ENCODE data around the gene ADAMTS13. TPM values are rescaled to one million over a fixed set of nuclear protein-coding genes. Genes with fewer than 3 reads are reported as not detected.

Gene ADAMTS13
- polyA plus RNA-seq, 5 donors = 5.3 to 10.3 (median 8.5) TPM

DNA sequence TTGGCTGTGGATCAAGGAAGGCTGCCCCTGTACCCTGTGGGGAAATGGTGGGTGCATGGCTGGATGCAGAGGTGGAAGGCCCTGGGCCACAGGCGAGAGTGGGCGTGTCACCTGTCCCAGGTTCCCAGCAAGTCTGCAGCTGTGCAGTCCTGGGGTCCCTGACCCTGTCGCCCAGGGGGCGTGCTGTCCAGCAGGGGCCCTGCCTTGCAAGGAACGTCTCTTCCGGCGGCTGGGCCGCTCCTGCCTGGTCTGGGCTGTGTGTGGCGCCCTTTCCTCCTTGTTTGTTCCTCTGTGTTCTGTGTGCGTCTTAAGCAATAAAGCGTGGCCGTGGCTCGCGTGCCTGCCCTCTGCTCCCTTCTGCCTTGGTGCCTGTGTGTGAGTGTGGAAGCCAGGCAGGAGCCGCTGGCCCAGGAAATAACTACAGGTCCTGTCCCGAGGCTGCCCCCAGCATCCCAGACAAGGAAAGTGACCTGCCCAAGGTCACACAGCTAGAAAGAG, 48.3 kb downstream of the ADAMTS13 start:
- DNase-seq = no peak

DNA sequence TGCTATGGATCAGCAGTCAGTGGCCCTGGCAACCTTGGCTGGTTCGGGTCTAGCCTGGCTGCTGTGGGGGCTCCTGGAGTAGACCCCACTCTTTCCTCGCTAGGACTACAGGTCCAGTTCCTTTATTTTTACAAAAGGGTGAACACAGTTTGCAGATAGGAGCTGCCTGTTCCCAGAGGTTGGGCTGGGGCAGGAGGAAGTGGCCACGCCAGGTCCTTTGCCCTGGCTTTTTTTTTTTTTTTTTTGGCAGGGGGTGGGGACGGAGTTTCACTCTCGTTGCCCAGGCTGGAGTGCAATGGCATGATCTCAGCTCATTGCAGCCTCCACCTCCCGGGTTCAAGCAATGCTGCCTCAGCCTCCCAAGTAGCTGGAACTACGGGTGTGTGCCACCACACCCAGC, 48.8 kb downstream of the ADAMTS13 start:
- DNase-seq = no peak

DNA sequence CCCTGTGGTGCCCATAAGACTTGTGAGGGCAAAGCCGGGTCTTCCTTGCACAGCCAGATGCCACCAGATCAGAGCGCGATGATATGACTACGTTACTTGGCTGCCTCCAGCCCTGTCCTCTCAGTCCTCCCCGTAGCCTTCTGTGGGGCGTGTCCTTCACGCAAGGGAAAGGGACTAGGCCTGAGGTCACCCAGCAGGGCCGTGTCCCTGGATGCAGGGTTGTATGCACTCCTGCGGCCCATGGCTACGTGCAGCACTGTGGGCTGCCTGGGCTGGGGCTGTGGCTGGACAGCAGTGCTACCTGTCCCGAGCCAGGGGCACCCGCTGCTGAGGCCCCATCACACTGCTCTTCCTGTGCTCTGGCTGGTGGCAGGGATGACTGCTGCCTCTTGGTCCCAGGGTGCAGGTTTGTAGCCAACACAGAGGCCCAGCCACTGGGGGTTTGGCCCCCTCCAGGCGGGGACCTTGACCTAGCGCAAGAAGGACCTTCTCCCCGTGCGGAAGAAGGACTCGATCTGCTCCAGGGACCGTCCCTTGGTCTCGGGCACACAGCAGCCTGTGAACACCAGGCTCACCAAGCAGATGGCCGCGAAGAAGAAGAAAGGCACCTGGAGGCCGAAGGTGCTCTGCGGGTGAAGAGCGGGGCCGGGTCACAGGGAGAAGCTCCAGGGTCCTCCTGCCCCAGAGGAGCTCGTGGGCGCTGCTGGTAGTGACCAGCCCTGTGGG, 49.5 kb downstream of the ADAMTS13 start:
- no peak for DNase-seq

DNA sequence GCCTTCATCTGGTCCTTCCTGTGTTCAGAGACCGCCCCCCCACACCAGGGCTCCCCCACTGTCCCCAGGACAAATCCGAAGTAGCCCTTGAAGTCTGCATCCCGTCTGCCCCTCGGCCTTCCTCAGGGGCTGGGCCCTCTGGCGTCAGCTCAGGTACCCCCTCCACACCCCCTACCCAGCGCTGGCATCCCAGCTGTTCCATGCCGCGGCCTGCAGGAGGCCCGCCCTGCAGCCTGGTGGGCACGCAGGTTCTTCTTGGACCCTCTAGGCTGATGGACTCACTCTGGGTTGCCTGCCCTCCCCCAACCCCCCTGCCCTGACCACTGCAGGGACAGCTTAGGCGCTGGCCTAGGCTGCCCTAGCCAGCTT, 50.1 kb downstream of the ADAMTS13 start:
- DNase-seq = no peak

DNA sequence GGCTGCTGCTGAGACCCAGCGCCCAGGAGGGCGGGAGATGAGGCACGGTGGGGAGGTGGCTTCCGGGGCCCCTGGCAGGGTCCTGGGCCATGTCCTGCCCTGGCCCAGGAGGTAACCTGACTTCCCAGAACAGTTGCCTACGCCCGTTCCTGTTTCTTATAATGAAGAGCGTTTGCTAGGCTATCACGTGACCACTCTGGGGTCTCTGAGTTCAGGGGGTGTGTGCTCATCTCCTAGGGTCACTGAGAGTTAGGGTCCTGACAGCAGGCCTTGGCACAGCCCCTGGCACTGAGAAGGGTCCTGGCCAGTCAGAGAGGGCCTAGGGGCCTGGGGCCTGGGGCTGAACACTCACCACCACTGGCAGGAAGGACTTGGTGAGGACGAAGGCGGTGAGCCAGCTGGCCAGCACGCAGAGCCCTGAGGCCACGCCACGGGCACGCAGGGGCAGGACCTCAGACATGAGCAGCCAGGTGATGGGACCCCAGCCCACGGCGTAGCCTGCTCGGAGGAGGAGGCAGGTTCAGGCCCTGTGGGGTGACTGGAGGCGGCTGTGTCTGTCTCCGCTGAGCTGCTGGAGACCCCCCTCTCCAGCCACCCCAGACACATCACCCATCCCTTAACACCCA, 50.7 kb downstream of the ADAMTS13 start:
- DNase-seq = no peak

DNA sequence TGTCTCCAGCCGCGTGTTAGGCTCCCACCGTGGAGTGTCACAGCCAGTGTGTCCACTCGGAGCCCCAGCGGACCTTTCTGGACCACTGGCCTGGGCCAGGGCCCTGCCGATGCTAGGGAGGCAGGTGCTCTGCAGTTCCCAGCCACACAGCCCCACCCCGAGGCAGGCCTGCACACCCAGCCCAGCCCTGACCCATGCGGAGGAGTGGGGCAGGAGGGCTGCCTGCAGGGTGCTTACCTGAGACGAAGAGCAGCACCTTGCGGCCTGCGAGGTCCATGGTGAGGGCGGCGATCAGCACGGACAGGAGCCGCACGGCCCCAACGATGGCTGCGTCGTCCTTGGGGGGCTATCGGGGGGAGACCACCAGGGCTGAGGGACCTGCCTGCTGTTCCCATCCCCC, 51.6 kb downstream of the ADAMTS13 start:
- DNase-seq = no peak

DNA sequence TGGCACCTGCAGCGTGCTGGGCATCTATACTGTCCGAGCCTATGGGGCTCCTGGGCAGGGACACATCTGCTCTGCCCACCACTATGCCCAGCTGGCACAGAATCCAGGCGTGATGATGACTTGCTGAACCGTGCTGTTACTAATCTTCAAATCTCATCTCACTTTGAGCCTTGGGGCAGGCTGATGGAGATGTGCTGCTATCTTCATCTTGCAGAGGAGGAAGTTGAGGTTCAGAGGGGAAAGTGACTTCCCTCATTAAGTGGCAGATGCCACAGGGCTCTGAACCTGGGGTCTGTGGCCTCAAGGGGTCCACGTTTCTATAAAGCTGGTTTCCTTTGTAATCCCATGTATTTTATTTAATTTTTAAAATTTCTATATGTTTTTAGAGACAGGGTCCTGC, 52.0 kb downstream of the ADAMTS13 start:
- no peak for DNase-seq

DNA sequence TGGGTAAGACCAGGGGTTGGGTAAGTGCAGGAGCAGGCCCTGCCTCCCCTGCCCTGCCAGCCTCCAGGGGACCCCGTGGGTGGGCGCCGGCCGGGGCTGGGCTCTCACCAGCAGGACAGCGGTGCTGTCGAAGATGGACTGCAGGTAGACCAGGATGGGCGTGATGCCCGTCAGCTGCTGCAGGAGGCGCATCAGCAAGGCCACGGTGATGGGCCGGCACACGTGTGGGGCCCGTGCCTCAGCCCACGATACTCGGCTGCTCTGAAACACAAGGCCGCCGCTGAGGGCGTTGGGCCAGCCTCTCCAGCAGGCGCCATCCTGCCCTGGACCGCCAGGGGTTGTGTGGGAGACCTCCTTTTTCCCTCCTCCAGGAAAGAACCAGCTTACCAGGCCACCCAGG, 52.7 kb downstream of the ADAMTS13 start:
- DNase-seq = no peak

DNA sequence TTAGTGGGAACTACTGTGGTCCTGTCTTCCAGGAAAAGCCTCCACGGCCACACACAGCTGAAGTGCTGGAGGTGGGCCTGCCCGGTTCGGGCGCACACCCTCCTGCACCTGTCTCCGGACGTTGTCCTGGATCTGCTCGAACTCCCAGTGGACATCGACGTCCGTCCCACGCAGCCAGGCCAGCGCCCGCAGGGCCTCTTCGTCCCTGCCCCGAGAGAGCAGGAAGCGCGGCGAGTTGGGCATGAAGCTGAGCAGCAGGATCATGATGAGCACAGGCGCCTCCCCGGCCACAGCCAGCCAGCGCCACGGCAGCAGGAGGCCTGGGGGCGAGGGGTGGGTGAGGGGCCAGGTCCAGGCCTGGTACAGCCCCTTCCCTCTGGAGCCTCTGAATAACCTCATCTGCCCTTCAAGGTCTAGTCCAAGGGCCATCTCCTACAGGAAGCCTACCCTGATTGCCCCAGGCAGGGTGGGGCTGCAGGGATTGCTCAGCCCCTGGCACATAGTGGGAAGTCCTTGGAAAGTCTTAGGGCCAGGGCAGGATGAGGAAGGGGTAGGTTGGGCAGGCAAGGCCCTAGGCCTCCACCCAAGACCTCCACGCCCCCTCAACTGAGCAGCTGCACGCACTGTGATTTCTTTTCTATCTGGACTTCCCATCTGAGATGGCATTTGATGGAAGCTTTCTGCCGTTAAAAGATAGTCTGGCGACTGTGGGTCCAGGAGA, 53.3 kb downstream of the ADAMTS13 start:
- DNase-seq = no peak

DNA sequence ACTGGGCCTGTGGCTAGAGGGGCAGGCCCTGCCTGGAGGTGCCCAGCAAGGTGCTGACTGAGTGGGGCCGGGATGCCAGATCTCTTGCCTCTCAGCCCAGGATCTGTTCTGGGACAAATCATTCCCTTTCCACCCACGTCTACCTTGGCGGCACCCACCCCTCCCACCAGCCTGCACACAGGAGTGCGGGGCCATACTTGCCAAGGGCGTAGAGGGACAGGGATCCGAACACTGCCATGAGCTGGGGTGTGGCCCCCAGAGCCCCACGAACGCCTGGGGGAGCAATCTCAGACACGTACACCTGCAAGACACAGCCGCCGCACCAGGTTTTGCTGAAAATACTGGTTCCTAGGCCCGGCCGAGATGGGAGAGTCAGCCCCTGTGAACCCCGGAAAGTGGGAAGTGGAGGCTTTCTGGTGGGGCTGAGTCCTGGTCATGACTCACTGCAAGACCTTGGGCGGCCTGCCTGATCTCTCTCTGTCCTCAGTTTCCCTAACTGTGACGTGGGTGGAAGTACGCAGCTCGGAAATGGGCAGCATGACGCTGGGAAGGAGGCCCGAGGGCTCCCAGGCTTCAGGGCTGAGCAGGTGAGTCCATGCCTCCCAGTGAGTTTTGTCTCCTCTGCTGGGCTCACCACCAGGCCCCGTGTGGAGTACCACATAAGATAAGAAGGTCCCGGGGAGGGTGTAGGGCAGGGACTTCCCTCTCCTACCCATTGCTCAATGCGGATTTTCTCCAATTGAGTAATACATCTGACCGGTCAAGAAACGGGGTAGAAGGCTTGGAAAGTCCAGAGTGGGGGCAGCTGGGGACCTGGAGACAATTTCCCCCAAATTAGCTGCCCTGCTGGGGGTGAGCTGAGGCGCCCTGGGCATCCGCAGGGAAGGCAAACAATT, 54.1 kb downstream of the ADAMTS13 start:
- no peak for DNase-seq

DNA sequence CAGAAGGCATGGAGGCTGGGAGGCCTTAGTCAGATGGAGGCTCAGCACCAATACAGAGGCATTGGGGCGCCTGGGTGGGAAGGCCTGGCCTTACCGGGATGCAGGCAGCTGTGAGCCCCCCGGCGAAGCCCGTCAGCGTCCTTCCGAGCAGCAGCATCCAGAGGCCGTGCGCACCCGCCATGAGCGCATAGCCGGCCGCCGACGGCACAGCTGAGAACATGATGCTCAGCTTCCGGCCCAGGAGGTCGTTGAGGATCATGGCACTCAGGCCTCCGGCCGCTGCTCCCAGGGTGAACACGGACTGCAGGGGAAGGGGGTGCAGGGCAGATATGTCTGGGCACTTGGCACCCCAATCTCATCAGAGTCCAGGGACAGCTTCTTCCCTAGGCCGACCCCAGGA, 54.8 kb downstream of the ADAMTS13 start:
- no peak for DNase-seq

DNA sequence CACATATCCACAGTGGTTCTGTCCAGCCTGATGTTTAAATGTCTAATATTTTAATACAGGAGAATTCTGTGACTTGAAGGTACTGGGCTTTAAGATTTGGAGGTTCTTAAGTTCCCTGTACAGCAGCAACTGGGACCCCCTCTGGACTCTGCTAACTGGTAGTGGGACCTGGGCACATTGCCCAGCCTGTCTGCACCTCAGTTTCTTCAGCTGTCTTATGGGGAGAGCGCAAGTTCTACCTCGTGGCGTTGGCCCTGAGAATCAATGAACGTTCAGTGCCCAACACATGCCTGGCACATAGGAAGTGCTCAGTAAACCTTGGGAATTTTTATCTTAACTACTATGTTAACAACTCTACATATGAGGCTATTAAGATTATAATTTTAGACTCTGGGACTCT, 55.3 kb downstream of the ADAMTS13 start:
- no peak for DNase-seq

DNA sequence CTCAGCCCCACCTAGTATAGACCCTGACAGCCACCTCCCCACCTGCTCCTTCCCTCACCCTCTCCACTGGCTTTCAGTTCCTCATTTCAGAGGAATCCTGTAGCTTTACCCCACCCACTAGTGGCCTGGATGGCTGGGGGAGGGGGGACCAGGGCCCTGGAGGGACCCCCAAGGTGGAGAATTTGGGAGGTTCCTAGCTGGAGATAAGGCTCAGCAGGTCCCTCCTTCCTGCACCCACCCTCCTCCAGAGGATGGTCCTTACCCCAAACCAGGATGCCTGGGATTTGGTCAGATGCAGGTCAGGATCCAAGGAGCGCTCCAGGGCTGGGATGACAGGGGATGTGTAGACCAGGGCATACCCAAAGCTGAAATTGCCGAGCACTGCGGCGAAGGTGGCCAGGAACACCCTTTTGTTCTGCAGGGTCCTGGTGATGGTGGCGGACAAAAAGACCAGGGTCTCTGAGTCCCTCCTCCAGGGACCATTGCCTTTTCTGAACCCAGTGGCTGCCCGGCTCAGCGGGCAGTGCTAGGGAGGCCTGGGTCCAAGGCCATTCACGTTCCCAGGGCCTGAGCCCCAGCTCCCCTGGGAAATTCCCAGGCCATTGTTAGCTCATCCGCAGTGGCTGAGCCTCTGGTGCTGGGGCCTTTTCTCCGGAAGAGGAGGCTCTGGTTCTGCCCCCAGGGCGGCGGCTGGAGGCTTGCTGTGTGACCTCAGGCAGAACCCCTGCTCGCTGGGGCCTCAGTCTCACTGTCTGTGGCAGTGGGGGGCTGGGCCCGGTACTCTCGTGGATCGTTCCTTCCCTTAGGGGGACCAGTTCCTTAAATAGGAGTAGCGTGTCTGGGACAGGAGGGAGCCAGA, 56.1 kb downstream of the ADAMTS13 start:
- DNase-seq = no peak

DNA sequence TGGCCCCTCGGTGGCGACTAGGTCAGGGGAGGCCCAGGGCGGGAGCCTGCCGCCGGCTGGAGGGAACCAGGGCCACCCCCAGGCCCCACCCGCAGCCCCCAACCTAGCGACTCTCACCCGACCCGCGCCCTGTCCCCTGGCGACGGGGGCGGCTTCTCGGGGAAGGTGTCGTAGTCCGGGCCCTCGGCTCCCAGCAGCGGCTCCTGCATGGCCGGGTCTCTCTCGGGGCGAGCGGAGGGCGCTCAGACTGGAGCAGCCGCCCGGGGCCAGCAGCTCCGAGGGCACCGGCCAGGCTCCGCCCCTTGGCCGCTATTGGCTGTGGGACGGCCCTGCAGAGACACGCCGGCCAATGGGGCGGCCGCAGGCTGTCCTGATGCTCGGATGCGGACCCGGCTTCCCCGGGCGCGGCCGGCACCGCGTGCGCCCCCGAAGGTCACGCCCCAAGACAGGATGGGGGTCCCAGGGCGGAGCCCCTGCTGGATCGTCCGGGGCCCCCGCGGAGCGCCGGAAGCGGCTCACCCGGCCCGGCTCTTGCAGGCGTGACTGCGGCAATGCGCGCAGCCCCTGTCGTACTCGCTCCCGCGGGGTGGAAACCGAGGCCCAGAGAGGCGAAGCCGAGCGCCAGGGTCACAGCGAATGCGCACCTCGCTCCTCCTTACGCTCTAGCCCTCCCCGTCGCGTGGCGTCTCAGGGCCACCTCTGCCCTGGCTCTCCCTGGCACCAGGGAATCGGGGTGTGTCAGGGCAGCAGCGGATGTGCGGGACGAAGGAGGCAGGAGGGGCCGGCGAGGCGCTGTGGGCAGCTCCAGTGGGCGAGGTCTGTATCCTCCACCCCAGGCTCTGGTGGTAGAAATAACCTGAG, 56.9 kb downstream of the ADAMTS13 start, which contains the start of gene SLC2A6:
TSS of gene SLC2A6 (minus strand) at position 249 of the 861 bp plus-strand sequence. CDS start at position 209, 40 bp downstream.
- DNase-seq = peak in 1 of 2 donors; percentile 67

DNA sequence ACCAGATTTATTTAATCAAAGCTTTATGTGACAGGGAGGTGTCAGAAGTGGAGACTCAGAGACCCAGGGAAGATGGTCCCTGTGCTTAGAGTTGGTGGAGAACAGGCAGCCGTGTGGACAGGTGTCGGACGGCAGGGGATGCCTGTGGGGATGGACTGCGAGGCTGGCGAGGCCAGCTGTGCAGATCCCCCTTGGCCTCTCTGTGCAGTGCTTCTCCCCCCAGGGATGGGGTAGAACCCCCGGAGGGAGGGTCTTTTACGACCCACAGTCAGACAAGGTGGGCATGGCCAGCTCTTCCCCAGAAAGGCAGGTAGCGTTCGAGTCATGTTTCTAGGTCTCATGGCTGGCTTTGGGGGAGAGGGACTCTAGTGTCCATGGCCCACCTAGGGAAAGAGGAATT, 61.4 kb downstream of the ADAMTS13 start:
- DNase-seq = no peak

DNA sequence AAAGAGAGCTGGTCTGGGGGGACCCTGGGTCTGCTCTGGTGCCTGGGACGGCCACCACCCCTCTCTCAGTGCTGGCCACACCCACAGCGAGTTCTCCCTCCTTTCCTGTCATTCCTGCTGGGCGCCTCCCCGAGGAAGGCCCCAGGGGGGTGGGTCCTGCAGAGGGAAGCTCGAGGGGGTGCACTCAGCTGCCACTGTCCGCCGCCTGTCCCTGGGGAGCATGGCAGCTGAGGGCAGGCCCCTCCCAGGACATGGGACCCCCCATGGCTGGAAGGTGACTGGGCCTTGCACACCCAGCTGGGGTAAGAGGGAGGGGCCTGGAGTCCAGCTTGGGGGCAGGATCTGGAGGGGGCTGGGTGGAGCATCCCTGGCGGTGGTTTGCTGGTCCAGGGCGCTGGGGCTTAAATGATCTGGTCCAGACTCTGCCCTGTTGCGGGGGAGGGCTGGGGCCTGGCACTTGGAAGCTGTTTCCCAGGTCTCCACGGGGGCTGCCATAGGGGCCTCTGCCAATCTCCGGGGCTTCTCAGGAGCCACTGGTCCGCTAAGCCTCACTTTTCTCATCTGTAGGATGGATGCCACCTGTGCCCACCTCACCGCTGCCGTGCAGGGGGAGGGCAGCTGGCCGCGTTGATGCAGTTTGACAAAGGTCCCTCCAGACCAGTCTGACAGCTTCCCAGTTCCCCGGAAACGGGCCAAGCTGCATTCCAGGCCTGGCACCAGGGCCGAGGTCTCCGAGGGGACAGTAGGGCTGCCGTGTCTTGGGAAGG, 62.7 kb downstream of the ADAMTS13 start:
- no peak for DNase-seq

DNA sequence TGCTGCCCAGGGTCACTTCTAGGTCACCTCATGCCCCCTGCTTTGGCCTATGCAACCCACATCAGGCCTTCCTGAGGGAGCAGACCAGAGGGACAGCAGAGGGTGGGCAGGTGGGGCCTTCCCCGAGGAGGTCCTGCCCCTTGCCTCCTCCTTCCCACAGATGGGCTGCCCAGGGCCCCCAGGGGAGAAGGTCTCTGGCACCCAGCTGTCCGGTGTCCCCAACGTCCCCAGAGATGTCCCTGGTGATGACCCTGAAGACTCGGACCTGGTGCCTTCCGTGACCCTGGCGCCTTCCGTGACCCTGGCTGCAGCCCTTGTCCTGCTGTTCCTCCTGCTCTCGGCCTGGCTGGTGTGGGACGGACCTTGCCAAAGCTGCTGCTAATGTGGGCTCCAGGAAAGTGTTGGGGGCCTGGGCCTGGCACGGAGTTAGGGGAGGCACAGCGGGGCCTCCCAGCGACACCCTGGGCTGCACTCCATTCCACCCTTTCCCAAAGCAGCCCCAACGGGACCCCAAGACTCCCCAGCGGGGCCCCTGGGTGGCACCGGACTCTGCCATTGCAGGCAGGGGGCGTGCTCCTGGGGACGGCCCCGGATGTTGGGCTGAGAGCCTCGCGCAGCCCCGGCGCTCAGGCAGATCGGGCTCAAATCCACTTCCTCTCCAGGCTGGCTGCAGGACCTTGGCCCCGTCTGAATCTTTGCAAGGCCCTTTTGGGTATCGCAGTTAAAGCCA, 63.5 kb downstream of the ADAMTS13 start:
- no peak for DNase-seq

DNA sequence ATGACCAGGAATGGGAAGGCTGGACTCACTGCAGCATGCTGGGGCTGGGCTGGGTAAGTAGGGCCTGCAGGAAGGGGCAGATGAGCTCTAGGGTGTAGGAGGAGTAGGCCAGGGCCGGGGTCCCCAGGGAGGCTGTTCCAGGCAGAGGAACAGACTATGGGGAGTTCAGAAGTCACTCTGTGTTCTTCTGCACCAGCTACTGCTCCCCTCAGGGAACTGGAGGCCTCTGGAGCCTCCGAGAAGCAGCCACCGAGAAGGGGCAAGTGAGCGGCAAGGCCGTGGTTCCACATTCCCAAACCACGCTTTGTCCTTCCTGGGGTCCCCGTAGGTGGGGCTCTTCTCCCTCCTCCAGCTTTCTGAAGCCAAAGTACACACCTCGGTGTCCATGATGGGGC, 65.2 kb downstream of the ADAMTS13 start:
- no peak for DNase-seq
